ENCODE results near the gene SREK1IP1.

GRCh38 chr5:64773533-64773932 lies 5.0 kb upstream of the SREK1IP1 start:
- TF ChIP-seq CTCF (IDR thresholded peaks at IDR 0.05) (no peak), EZH2 (IDR thresholded peaks at IDR 0.05; ENCODE audit: borderline replicate concordance, insufficient read depth, low read depth, low read length, poor library complexity, severe bottlenecking) (no peak)

Measured in B cell (primary cell).